Spleen (tissue), 11 donors: Measurements from ENCODE around the gene PTER. TPM values are rescaled to one million over a fixed set of nuclear protein-coding genes. Genes with fewer than 3 reads are reported as not detected.

ENCODE experiments used
- DNase-seq: peaks from one replicate; pipeline ENCODE4 v3.0.0-alpha.2; 2020
- H3K27ac ChIP-seq, 8 donors: fragments of 200-600 bp; sonication (generic) in 7 of 8; 1 replicate in 4 of 8; 2 replicates in 4 of 8; pipeline versions ENCODE4 v1.5.0 to v1.8.0; 2016 to 2021; ENCODE audit warnings: inconsistent platforms in 4 of 8, mild to moderate bottlenecking in 4 of 8, moderate library complexity in 1 of 8
- H3K27me3 ChIP-seq, 7 donors: fragments of 200-600 bp; sonication (generic) in 6 of 7; replicated peaks in 1 of 7; 1 replicate in 4 of 7; 2 replicates in 3 of 7; pipeline versions ENCODE4 v1.5.0 to v1.8.0; 2016 to 2021; ENCODE audit warnings: inconsistent platforms in 3 of 7, mild to moderate bottlenecking in 1 of 7
- H3K36me3 ChIP-seq, 6 donors: fragments of 200-600 bp; sonication (generic) in 5 of 6; 1 replicate in 4 of 6; 2 replicates in 2 of 6; pipeline versions ENCODE4 v1.5.0 to v1.8.0; 2016 to 2021; ENCODE audit warnings: inconsistent platforms in 2 of 6
- H3K4me1 ChIP-seq, 6 donors: fragments of 200-600 bp; sonication (generic) in 5 of 6; 1 replicate in 3 of 6; 2 replicates in 3 of 6; pipeline versions ENCODE4 v1.5.0 to v1.8.0; 2016 to 2021; ENCODE audit warnings: inconsistent platforms in 3 of 6
- H3K4me3 ChIP-seq, 8 donors: fragments of 200-600 bp; sonication (generic) in 7 of 8; 1 replicate in 4 of 8; 2 replicates in 4 of 8; pipeline versions ENCODE4 v1.5.0 to v1.8.0; 2016 to 2021; ENCODE audit warnings: inconsistent platforms in 4 of 8, mild to moderate bottlenecking in 4 of 8, moderate library complexity in 2 of 8
- H3K9me3 ChIP-seq, 8 donors: fragments of 200-600 bp; sonication (generic) in 7 of 8; 1 replicate in 4 of 8; 2 replicates in 4 of 8; pipeline versions ENCODE4 v1.5.0 to v1.8.0; 2016 to 2021; ENCODE audit warnings: inconsistent platforms in 4 of 8
- POLR2A ChIP-seq, 3 donors: fragments of 450-650 bp; IDR thresholded peaks; one replicate each; pipeline ENCODE4 v1.5.1; 2017; ENCODE audit warnings: antibody characterized with exemption in 3 of 3, mild to moderate bottlenecking in 1 of 3
- POLR2AphosphoS5 ChIP-seq, 3 donors: sonication (generic); formaldehyde crosslinking; IDR thresholded peaks; one replicate each; pipeline ENCODE4 v1.5.1; 2017; ENCODE audit warnings: antibody characterized with exemption in 3 of 3
- WGBS, 5 donors: extraction: QIAGEN DNeasy Blood & Tissue Kit in 3 of 5; methylation state at CpG; one replicate each; pipeline versions ENCODE4 v1.1.5 to v1.1.7; 2013 to 2018; 5-methylcytosine and 5-hydroxymethylcytosine counted together
- intact Hi-C: fragments of 100-400 bp; cut with DNase I; formaldehyde crosslinking; loops from one replicate; pipeline ENCODE4 v1.15.0; 2023; ENCODE audit warnings: low total_unique reads
- polyA plus RNA-seq, 3 donors: library from polyadenylated mRNA; stranded (reverse); fragments of 200-250 nt; gene quantifications; one replicate each; pipeline ENCODE4 v1.2.1, GENCODE V29; 2013
- total RNA-seq, 7 donors: library from RNA; depleted of rRNA in 3 of 7; stranded (reverse); fragments of >200 nt in 3 of 7; fragmentation: NEBNext Ultra II Directional in 4 of 7; extraction: Animal tissue kit (Norgen Biotek cat#: 25700) in 4 of 7; gene quantifications; one replicate each; pipeline versions ENCODE4 v1.1.0 to v1.2.1, GENCODE V29; 2016 to 2021
- TF ChIP-seq, protein P1 (sequence below), 11 experiments: fragments of 200-600 bp in 7 of 11; fragments of 450-650 bp in 4 of 11; sonication (generic) in 4 of 11; IDR thresholded peaks in 8 of 11; conservative IDR thresholded peaks in 3 of 11; 1 replicate in 7 of 11; 2 replicates in 4 of 11; pipeline versions ENCODE4 v1.4.0 to v1.8.0; 2016 to 2021; ENCODE audit warnings: antibody characterized with exemption in 11 of 11, inconsistent platforms in 4 of 11, mild to moderate bottlenecking in 1 of 11
- donor health status: healthy with polysubstance abuse.
- donor health status: DM: no; HTN: no; CAD: no; lungs with moderate emphysema.
- donor health status: DM: no; HTN: no; CAD: no.
- donor health status: Bipolar disorder and iron deficiency.
- donor health status: healthy.
- donor health status: DM: no; HTN: no; CAD: no.
- donor health status: DM: yes; HTN: yes; CAD: no.

The PTER gene
- total and polyA plus RNA-seq, 10 donors = 5.2 to 29.3 (median 19.1) TPM

DNA sequence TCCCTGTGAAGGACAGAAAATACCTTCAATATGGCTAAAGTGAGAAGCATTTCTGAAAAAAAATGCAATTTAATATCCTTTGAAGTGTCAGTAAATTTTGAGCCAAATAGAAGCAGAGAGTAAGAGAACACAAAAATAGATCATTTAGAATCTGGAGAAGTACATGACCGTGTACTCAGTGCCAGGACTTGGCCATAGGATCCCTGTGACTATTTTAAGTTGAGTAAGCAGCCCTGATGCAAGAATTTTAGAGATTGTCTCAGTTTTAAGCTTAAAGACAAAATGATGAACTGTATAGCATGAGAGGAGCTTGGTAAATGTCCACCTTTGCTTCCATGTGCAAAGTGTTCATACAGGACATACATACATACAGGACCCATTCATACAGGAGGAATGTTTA, 2.5 kb downstream of the PTER start:
- Histone ChIP-seq H3K27me3 (no peaks in the 10 kb centered on the region), H3K27ac (no peak overlapping the region), H3K4me1 (peaks cover 18 to 61% (median 49%) of the 10 kb centered on the region in 6 donors), H3K4me3 (no peak overlapping the region), H3K36me3 (peaks cover 0 to 33% (median 0%) of the 10 kb centered on the region in 6 donors), H3K9me3 (no peaks in the 10 kb centered on the region)
- 70 to 82% (median 77%) methylated on average over 1 of the region's 1 CpG for WGBS, 5 donors
- TF ChIP-seq POLR2AphosphoS5 (IDR thresholded peaks at IDR 0.05) = no peak
- TF ChIP-seq POLR2A (IDR thresholded peaks at IDR 0.05) = no peak
- TF ChIP-seq, protein P1, sequence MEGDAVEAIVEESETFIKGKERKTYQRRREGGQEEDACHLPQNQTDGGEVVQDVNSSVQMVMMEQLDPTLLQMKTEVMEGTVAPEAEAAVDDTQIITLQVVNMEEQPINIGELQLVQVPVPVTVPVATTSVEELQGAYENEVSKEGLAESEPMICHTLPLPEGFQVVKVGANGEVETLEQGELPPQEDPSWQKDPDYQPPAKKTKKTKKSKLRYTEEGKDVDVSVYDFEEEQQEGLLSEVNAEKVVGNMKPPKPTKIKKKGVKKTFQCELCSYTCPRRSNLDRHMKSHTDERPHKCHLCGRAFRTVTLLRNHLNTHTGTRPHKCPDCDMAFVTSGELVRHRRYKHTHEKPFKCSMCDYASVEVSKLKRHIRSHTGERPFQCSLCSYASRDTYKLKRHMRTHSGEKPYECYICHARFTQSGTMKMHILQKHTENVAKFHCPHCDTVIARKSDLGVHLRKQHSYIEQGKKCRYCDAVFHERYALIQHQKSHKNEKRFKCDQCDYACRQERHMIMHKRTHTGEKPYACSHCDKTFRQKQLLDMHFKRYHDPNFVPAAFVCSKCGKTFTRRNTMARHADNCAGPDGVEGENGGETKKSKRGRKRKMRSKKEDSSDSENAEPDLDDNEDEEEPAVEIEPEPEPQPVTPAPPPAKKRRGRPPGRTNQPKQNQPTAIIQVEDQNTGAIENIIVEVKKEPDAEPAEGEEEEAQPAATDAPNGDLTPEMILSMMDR (IDR thresholded peaks at IDR 0.05 in 8 of 11, conservative IDR thresholded peaks at IDR 0.05 in 3 of 11) = no peak
- intact Hi-C loops = loop anchor here (10.0 kb wide), 1 partner anchor 376 kb away; the partner anchor contains the start of gene RSU1
- no peak for DNase-seq

GRCh38 chr10:16440396-16441133, 3.8 kb downstream of the PTER start:
- intact Hi-C loops = no loop called here
- Histone ChIP-seq H3K27ac (peak overlapping the region in 1 of 8 donors; percentile 58), H3K27me3 (no peaks in the 10 kb centered on the region), H3K4me3 (peak overlapping the region in 1 of 8 donors; percentile 27), H3K4me1 (peaks cover 18 to 61% (median 49%) of the 10 kb centered on the region in 6 donors), H3K9me3 (no peaks in the 10 kb centered on the region), H3K36me3 (peaks cover 0 to 45% (median 0%) of the 10 kb centered on the region in 6 donors)
- DNase-seq = no peak
- TF ChIP-seq POLR2A (IDR thresholded peaks at IDR 0.05) (no peak), POLR2AphosphoS5 (IDR thresholded peaks at IDR 0.05) (no peak)
- TF ChIP-seq, protein P1 (IDR thresholded peaks at IDR 0.05 in 8 of 11, conservative IDR thresholded peaks at IDR 0.05 in 3 of 11) = no peak
- WGBS, 5 donors = 77 to 83% (median 79%) methylated on average over 12 of the region's 12 CpGs

- WGBS, 5 donors = 52 to 73% (median 66%) methylated on average over 9 of the region's 9 CpGs
- H3K27ac ChIP-seq = peak overlapping the region in 1 of 8 donors; percentile 58
- intact Hi-C loops = no loop called here
Observed at GRCh38 chr10:16441173-16441840, 4.5 kb downstream of the PTER start.

More at GRCh38 chr10:16441173-16441840, 4.5 kb downstream of the PTER start:
- TF ChIP-seq, protein P1 (IDR thresholded peaks at IDR 0.05 in 8 of 11, conservative IDR thresholded peaks at IDR 0.05 in 3 of 11) = no peak
- TF ChIP-seq POLR2AphosphoS5 (IDR thresholded peaks at IDR 0.05) (no peak), POLR2A (IDR thresholded peaks at IDR 0.05) (no peak)
- Histone ChIP-seq H3K9me3 (no peaks in the 10 kb centered on the region), H3K4me3 (peak overlapping the region in 1 of 8 donors; percentile 27), H3K4me1 (peaks cover 18 to 57% (median 45%) of the 10 kb centered on the region in 6 donors), H3K36me3 (peaks cover 0 to 52% (median 0%) of the 10 kb centered on the region in 6 donors), H3K27me3 (no peaks in the 10 kb centered on the region)
- DNase-seq = no peak
